NCI-H524 (cell line): ENCODE measurements around the gene PAGE2B.
"Not testable (repeated sequence)": the region's sequence is repeated elsewhere in the genome, so short reads cannot be mapped to it uniquely, and the experiment has no call there.

ENCODE experiments used
- DNase-seq, 2 experiments: peaks; one replicate each; lab custom pipeline; 2025; lab: John Stamatoyannopoulos, UW

The PAGE2B gene

DNA sequence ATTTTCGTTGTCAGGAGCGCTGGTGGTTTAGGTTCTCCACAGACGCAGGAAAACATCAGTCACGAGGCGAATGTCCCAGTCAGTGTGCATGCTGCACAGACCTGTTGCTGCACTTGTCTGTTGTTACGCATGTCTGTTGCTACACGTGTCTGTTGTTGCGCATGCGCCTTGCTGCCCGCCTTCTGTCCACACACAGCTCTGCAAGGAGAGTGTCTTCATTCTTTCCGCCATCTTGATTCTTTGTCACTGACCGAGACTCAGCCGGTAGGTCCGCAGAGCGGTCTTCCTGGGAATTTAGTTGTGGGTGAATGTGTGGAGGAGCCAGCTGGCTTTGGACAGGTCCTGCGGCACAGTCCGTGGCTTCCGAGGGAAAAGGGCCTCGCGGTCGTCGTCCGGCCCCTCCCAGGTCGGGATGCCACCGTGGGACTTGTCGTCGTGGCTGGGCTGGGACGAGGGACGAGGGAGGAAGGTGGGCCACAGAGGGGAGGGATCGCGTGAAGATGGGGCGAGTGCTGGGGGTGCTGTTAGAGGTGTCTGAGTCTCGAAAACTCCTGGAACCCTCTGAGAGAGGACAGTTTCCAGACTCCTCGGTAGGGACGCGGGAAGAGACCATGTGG, at the start of gene PAGE2B:
Gene PAGE2B, plus strand, starts transcription at position 180 of the 617 bp plus-strand sequence. CDS start 1,012 bp downstream, outside the sequence.
- DNase-seq, result no peak

DNA sequence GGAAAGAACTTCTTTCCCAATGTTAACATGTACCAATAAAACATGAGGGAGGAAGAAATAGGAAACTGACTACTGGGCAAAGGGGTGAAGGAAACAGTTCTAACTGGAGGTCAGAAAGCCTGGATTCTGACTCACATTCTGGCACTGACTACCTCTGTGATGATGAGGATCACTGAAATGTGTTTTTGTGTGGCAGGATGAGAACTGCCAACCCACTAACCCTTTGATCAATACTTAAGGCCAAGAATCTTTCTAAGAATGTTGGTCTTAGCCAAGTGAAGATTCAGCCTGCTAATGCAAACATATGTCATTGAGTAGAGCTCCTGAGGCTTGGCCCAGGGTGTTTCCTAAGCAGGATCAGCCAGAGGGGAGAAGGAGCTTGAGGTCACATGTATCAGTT, 48.7 kb upstream of the PAGE2B start:
- no peak for DNase-seq

GRCh38 chrX:55026840-55027239, 48.0 kb upstream of the PAGE2B start:
- no peak for DNase-seq

DNA sequence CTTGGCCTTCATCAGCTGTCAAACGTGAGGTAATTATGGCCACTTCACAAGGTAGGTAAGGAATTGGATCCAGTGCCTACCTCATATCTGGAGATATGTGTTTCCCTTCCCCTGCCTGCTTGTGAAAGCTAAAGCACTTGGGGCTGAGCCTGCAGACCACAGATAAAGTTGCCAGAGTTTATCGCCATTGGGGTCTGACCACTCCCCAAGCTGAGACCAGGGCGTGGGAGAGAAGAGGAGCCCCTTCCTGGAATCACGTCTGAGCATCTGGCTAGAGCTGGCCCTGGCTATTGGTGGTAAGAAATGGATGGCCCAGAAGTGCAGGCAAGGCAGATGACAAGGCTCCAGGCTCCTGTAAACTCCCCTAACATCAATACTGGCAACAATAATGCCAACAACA, 46.8 kb upstream of the PAGE2B start:
- DNase-seq, result no peak

- DNase-seq, result no peak
Measured at GRCh38 chrX:55028611-55029010, 46.2 kb upstream of the PAGE2B start.

- no peak for DNase-seq
Measured at GRCh38 chrX:55029291-55029690, 45.5 kb upstream of the PAGE2B start.

- no peak for DNase-seq
Measured at GRCh38 chrX:55030271-55031205, 44.3 kb upstream of the PAGE2B start, which contains the start of gene ALAS2. ALAS2 (minus strand) TSS chrX:55030977; CDS start chrX:55026000, 4,977 bp downstream.

DNA sequence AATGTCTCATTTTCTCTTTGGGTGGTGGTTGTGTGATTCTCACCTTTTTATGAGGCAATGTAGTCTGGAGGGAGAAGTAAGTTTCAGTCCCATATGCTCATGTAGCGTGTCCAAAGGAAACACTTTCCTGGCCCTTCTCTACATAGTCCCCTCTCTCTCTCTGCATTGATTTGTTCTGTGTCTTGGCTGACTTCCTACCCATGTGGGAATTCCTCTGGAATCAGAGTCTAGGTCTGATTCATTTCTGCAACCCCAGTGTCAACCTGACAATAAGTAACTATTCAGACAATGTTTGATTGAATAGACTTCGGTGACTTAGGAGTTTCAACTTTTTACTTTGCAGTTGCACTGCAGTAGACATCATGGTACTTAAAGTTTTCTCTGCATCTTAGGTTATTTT, 41.4 kb upstream of the PAGE2B start:
- DNase-seq, result no peak

DNA sequence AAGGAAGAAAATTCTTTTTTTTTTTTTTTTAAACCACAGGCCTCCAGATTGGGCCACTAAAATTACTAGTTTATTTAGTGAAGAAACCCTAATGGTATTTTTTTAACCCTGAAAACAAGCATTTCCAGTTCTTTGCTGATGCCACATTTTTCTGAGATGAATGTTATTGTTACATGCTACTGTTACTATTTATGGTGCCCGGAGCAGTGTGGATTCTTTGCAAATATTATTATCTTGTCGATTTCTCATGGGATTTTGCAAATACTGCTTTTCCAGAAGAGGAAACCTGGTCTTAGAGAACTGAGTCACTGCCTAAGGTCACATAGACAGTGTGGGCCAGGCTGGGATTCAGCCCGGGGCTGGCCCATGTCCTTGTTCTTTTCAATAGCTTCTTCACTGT, 35.4 kb upstream of the PAGE2B start:
- DNase-seq, result no peak

DNA sequence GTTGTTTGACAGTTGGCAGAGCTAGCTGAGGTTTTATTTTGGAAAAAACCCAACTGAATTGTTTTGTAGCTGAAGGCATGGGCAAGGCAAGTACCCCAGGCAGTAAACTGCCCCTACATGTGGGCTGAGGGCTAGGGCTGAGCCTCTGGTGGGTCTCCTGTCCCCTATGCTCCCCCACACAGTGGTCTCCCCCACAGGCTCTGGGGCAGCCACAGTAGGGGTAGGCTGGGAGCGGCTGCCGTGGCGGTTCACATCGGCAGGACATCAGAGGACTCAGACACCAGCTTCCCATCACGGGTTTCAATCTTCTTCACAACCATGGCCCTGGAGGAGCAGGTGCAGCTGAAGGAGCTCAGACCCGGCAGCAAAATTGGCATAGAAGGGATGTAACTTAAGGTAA, 33.3 kb upstream of the PAGE2B start:
- DNase-seq, result no peak

DNA sequence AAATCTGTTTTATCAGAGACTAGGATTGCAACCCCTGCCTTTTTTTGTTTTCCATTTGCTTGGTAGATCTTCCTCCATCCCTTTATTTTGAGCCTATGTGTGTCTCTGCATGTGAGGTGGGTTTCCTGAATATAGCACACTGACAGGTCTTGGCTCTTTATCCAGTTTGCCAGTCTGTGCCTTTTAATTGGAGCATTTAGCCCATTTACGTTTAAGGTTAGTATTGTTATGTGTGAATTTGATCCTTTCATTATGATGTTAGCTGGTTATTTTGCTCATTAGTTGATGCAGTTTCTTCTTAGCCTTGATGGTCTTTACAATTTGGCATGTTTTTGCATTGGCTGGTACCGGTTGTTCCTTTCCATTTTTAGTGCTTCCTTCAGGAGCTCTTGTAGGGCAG, 24.2 kb upstream of the PAGE2B start:
- not testable (repeated sequence) for DNase-seq

DNA sequence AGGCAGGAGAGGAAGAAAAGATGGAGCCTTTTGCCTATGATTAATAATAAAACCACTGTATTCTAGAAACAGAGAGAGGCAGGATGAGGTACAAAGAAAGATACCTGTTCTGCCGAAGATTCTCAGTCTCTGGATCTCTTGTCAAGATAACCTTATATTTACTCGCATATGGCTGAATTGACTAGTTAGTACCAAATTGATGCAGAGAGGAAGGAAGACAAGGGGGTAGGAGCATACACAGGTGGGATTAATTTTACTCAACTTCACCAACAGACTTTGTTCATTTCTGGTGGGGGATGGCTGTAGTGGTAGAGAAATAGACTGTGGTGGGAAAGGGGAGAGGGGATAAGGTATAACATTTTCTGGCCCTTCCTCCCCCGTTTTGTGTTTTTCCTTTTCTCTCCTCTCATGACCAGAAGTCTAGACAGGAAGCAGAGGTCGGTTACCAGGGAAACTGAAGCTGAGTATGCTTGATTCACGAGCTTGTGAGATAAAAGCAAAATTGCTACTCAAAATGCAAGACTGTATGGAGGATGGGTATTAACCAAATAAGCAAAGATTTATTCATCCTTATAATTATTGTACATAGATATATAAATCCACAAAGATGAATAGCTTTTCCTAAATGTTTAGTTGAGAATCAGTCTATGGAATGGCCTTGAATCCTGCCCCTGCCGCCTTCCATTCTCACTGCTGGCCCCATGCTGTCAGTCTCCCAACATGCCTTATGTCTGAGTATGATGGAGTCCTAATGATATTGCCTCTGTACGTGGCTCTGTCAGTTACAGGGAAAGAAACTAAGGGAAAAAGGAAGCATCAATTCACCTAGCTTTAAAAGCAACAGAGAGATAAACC, 17.8 kb upstream of the PAGE2B start:
- peak in 1 of 2 experiments; percentile 45 for DNase-seq

DNA sequence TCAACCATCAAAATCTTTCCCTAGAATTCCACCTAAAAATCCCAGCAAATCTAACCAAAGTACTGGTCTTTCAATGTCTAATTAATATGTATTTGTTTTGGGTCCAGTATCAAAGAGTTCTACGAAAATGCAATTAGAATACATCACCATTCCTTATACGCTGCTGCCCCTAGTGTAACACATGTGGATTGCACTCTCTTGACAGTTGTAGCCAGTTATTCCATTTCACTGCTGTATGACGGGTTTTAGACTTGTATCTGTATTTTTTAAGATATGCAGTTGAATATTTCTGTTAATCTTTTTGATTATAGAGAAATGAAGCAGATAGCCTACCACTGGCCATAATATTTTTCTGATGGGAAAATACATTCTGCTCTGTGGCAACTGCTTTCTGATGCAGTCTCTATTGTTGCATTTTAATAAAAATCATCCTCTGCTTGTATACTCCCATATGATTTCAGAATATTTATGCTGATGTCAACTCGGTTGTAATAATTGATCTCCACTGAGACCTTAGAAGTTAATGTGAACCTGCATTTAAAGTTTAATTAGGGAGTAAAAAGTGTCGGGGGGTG, 17.1 kb upstream of the PAGE2B start:
- DNase-seq, result peak; percentile 15 to 51

DNA sequence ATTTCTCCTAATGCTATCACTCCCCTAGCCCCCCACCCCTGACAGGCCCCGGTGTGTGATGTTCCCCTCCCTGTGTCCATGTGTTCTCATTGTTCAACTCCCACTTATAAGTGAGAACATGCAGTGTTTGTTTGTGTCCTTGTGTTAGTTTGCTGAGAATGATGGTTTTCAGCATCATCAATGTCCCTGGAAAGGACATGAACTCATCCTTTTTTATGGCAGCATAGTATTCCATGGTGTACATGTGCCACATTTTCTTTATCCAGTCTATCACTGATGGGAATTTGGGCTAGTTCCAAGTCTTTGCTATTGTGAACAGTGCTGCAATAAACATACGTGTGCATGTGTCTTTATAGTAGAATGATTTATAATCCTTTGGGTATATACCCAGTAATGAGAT, 7.7 kb upstream of the PAGE2B start:
- DNase-seq, result not testable (repeated sequence)

GRCh38 chrX:55072286-55072685, 2.5 kb upstream of the PAGE2B start:
- no peak for DNase-seq

DNA sequence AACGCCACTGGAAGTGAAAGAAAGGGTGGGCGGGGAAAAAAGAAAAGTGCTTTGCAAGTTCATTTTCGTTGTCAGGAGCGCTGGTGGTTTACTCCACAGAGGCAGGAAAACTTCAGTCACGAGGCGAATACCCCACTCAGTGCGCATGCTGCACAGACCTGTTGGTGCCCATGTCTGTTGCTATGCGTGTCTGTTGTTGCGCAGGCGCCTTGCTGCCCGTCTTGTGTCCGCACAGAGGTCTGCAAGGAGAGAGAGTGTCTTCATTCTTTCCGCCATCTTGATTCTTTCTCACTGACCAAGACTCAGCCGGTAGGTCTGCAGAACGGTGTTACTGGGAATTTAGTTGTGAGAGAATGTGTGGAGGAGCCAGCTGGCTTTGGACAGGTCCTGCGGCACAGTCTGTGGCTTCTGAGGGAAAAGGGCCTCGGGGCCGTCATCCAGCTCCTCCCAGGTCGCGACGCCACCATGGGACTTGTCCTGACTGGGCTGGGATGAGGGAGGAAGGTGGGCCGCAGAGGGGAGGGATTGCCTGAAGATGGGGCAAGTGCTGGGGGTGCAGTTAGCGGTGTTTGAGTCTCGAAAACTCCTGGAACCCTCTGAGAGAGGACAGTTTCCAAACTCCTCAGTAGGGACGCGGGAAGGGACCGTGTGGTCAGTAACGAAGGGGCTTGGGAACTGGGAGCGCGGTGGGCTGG, 14.1 kb downstream of the PAGE2B start, which contains the start of gene PAGE2:
Gene PAGE2, plus strand, starts transcription at position 224 of the 695 bp plus-strand sequence. CDS start 1,003 bp downstream, outside the sequence.
- no peak for DNase-seq

DNA sequence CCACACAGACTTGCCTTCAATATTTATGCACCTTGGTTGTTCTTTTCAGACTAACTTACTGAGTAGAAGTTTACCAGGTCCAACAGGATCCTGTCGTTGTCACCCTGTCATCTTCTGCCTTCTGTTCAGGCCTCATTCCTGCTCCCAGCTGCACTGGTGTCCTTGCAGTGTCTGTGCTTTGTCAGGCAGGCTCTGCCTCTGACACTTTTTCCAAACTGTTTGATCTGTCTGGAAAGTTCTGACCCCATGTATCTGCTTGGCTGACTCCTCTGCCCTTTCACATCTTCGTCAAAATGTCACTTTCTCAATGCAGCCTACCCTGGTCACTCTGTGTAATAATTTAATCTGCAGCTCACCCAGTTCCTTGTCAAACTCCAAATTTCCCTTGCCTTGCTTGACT, 23.9 kb downstream of the PAGE2B start:
- no peak for DNase-seq

DNA sequence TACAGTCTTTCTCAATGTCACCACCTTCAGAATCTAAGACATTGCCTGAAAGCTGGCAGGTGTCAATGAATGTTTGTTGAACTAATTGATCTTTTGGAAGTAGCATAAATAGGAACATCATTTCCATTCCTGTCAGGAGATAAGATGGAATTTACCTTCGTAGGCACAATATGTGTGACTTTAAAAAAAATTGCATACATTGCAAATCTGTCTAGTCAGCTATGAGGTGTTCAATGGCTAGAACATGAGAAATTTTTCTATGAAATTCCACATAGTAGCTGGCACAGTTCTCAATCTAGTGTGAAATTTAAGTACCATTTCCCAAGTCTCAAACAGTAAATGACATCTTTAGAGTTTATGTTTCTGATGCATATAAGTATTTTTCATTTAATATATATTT, 24.3 kb downstream of the PAGE2B start:
- DNase-seq, result no peak

- DNase-seq, result no peak
Measured at GRCh38 chrX:55102754-55103153, 27.9 kb downstream of the PAGE2B start.

- no peak for DNase-seq
Measured at GRCh38 chrX:55107262-55107661, 32.4 kb downstream of the PAGE2B start.

GRCh38 chrX:55107911-55108310, 33.1 kb downstream of the PAGE2B start:
- DNase-seq, result no peak
